Loucy (cell line): ENCODE results near the gene TBCE.

ENCODE experiments used
- H2AFZ ChIP-seq: fragments of 200-600 bp; sonication (generic); 2 replicates; pipeline ENCODE4 v1.6.0; 2016; ENCODE audit warnings: antibody characterized with exemption, mild to moderate bottlenecking, low read length, moderate library complexity
- H3F3A ChIP-seq: fragments of 200-600 bp; 2 replicates; pipeline ENCODE4 v1.6.0; 2016; ENCODE audit warnings: antibody characterized with exemption, low read depth, mild to moderate bottlenecking
- H3K27me3 ChIP-seq: fragments of 200-600 bp; sonication (generic); 2 replicates; pipeline ENCODE4 v1.6.1; 2014; ENCODE audit warnings: low read length, mild to moderate bottlenecking; ENCODE audit not compliant: insufficient read depth, poor library complexity, severe bottlenecking
- H3K36me3 ChIP-seq: fragments of 200-600 bp; sonication (generic); 2 replicates; pipeline ENCODE4 v1.6.1; 2016; ENCODE audit warnings: low read length; ENCODE audit not compliant: insufficient read depth
- H3K4me1 ChIP-seq: fragments of 200-600 bp; sonication (generic); 2 replicates; pipeline ENCODE4 v1.5.1; 2014; ENCODE audit warnings: low read length, mild to moderate bottlenecking; ENCODE audit not compliant: insufficient read depth, poor library complexity, severe bottlenecking
- H3K4me2 ChIP-seq: fragments of 200-600 bp; sonication (generic); 2 replicates; pipeline ENCODE4 v1.6.0; 2014; ENCODE audit warnings: antibody characterized with exemption, low read length, low read depth, mild to moderate bottlenecking; ENCODE audit not compliant: poor library complexity, severe bottlenecking
- H3K4me3 ChIP-seq: fragments of 200-600 bp; sonication (generic); 2 replicates; pipeline ENCODE4 v1.5.1; 2014; ENCODE audit warnings: low read length, mild to moderate bottlenecking, mixed read lengths; ENCODE audit not compliant: poor library complexity, severe bottlenecking
- H3K79me2 ChIP-seq: fragments of 200-600 bp; sonication (generic); 2 replicates; pipeline ENCODE4 v1.6.1; 2014; ENCODE audit warnings: low read length; ENCODE audit not compliant: insufficient read depth
- H3K9ac ChIP-seq: fragments of 200-600 bp; sonication (generic); 2 replicates; pipeline ENCODE4 v1.6.0; 2014; ENCODE audit warnings: mild to moderate bottlenecking, low read depth, low read length, moderate library complexity; ENCODE audit not compliant: poor library complexity, severe bottlenecking
- H3K9me2 ChIP-seq: fragments of 200-600 bp; sonication (generic); replicated peaks from 2 replicates; pipeline ENCODE4 v1.6.1; 2016; ENCODE audit warnings: low read depth, low read length, mixed read lengths
- H3K9me3 ChIP-seq: fragments of 200-600 bp; sonication (generic); 2 replicates; pipeline ENCODE4 v1.6.1; 2014; ENCODE audit warnings: mild to moderate bottlenecking, antibody characterized with exemption, low read length, low read depth; ENCODE audit not compliant: insufficient read depth
- H4K20me1 ChIP-seq: fragments of 200-600 bp; sonication (generic); 2 replicates; pipeline ENCODE4 v1.6.0; 2014; ENCODE audit warnings: antibody characterized with exemption, low read length, mild to moderate bottlenecking; ENCODE audit not compliant: insufficient read depth, poor library complexity, severe bottlenecking
- CTCF ChIP-seq: fragments of 200-600 bp; sonication (generic); conservative IDR thresholded peaks from 2 replicates; pipeline ENCODE4 v1.5.1; 2014; ENCODE audit warnings: mild to moderate bottlenecking, antibody characterized with exemption, low read length
- EZH2phosphoT487 ChIP-seq: fragments of 200-600 bp; IDR thresholded peaks from 2 replicates; pipeline ENCODE4 v1.6.1; 2018; ENCODE audit warnings: antibody characterized with exemption, mild to moderate bottlenecking, moderate library complexity, borderline replicate concordance

The TBCE gene

GRCh38 chr1:235421751-235422150 lies 54.5 kb downstream of the TBCE start:
- Histone ChIP-seq H3K4me3 (no peak overlapping the region), H3K79me2 (peaks cover 9% of the 10 kb centered on the region; the same call in 1 of the 2 replicates), H3K36me3 (peaks cover 5% of the 10 kb centered on the region; the same call in 1 of the 2 replicates), H3K4me2 (peak overlapping the region; percentile 40), H3F3A (no peaks in the 10 kb centered on the region), H3K9me3 (no peaks in the 10 kb centered on the region), H2AFZ (no peak overlapping the region), H4K20me1 (no peaks in the 10 kb centered on the region), H3K27me3 (no peaks in the 10 kb centered on the region), H3K9ac (no peak overlapping the region), H3K9me2 (no peaks in the 10 kb centered on the region), H3K4me1 (peaks cover 24% of the 10 kb centered on the region)
- TF ChIP-seq CTCF: no peak
- TF ChIP-seq EZH2phosphoT487: no peak

GRCh38 chr1:235423214-235423652 lies 56.0 kb downstream of the TBCE start:
- H3K4me1 ChIP-seq: peaks cover 24% of the 10 kb centered on the region
- no peaks in the 10 kb centered on the region for H3F3A ChIP-seq
- H4K20me1 ChIP-seq: no peaks in the 10 kb centered on the region
- peak overlapping the region; percentile 60 for H3K4me2 ChIP-seq
- H3K79me2 ChIP-seq: peaks cover 9% of the 10 kb centered on the region; the same call in 1 of the 2 replicates
- peaks cover under 1% of the 10 kb centered on the region; the same call in 1 of the 2 replicates for H3K36me3 ChIP-seq
- no peaks in the 10 kb centered on the region for H3K9me3 ChIP-seq
- H3K4me3 ChIP-seq: peak overlapping the region; percentile 51
- no peak overlapping the region for H2AFZ ChIP-seq
- H3K9ac ChIP-seq: peak overlapping the region; percentile 5
- no peaks in the 10 kb centered on the region for H3K9me2 ChIP-seq
- TF ChIP-seq CTCF (no peak), EZH2phosphoT487 (no peak)
- H3K27me3 ChIP-seq: no peaks in the 10 kb centered on the region

- Histone ChIP-seq H3F3A (no peaks in the 10 kb centered on the region), H3K9me3 (no peaks in the 10 kb centered on the region), H3K9me2 (no peaks in the 10 kb centered on the region), H3K4me1 (peaks cover 24% of the 10 kb centered on the region), H3K4me2 (peak overlapping the region; percentile 60), H4K20me1 (no peaks in the 10 kb centered on the region), H3K36me3 (no peaks in the 10 kb centered on the region), H3K9ac (no peak overlapping the region), H2AFZ (no peak overlapping the region), H3K79me2 (peaks cover 9% of the 10 kb centered on the region; the same call in 1 of the 2 replicates), H3K27me3 (no peaks in the 10 kb centered on the region), H3K4me3 (peak overlapping the region; percentile 51)
- no peak for TF ChIP-seq CTCF
- TF ChIP-seq EZH2phosphoT487: no peak
These were observed 56.9 kb downstream of the TBCE start for GRCh38 chr1:235424092-235424491.
